Heart right ventricle (tissue), 16 donors: ENCODE results near the gene HSPA5. TPM values are rescaled to one million over a fixed set of nuclear protein-coding genes. Genes with fewer than 3 reads are reported as not detected.

Experiments
- ATAC-seq, 8 donors: fragments of 200-7000 bp; cut with Tn5 transposase; one replicate each; pipeline ENCODE4 v1.9.1; 2020; ENCODE audit warnings: mild to moderate bottlenecking in 8 of 8, moderate library complexity in 8 of 8, moderate number of reproducible peaks in 1 of 8
- DNase-seq, 2 donors: peaks; one replicate each; pipeline ENCODE4 v3.0.0-alpha.2; 2020
- H3K27ac ChIP-seq, 10 donors: fragments of 200-600 bp; sonication (generic) in 2 of 10; one replicate each; pipeline versions ENCODE4 v1.5.0 to v1.8.0; 2020 to 2022; ENCODE audit warnings: mild to moderate bottlenecking in 3 of 10
- H3K27me3 ChIP-seq, 7 donors: fragments of 200-600 bp; one replicate each; pipeline ENCODE4 v1.8.0; 2021 to 2022; ENCODE audit warnings: mild to moderate bottlenecking in 2 of 7
- H3K36me3 ChIP-seq, 9 donors: fragments of 200-600 bp; sonication (generic) in 1 of 9; one replicate each; pipeline versions ENCODE4 v1.5.0 to v1.8.0; 2020 to 2022; ENCODE audit warnings: mild to moderate bottlenecking in 2 of 9
- H3K4me1 ChIP-seq, 9 donors: fragments of 200-600 bp; sonication (generic) in 1 of 9; one replicate each; pipeline versions ENCODE4 v1.5.0 to v1.8.0; 2020 to 2022; ENCODE audit warnings: mild to moderate bottlenecking in 4 of 9
- H3K4me3 ChIP-seq, 10 donors: fragments of 200-600 bp; sonication (generic) in 2 of 10; one replicate each; pipeline versions ENCODE4 v1.5.0 to v1.8.0; 2020 to 2022; ENCODE audit warnings: mild to moderate bottlenecking in 7 of 10, moderate library complexity in 2 of 10
- H3K9me3 ChIP-seq, 11 donors: fragments of 200-600 bp in 10 of 11; sonication (generic) in 2 of 11; one replicate each; pipeline versions ENCODE4 v1.5.0 to v1.8.0; 2013 to 2022; ENCODE audit warnings: mild to moderate bottlenecking in 2 of 11, control low read depth in 1 of 11, moderate library complexity in 1 of 11
- WGBS, 2 donors: extraction: QIAGEN DNeasy Blood & Tissue Kit; methylation state at CpG; one replicate each; pipeline ENCODE4 v1.1.7; 2013; ENCODE audit warnings: inconsistent platforms in 1 of 2; 5-methylcytosine and 5-hydroxymethylcytosine counted together
- intact Hi-C, 10 donors: fragments of 100-400 bp; cut with DNase I; formaldehyde crosslinking; loops; one replicate each; pipeline versions ENCODE4 v1.11.1 to v1.14.2; 2022
- polyA plus RNA-seq, 2 donors: library from polyadenylated mRNA; stranded (reverse); fragments of 200-250 nt; gene quantifications; one replicate each; pipeline ENCODE4 v1.2.3, GENCODE V29; 2013
- total RNA-seq, 10 donors: library from RNA; stranded (reverse); fragmentation: NEBNext Ultra II Directional in 3 of 10; extraction: Animal tissue kit (Norgen Biotek cat#: 25700) in 3 of 10; gene quantifications; one replicate each; pipeline versions ENCODE4 v1.2.1 to v1.2.4, GENCODE V29; 2021 to 2023
- TF ChIP-seq, protein P1 (sequence below), 9 donors: fragments of 200-600 bp; sonication (generic) in 2 of 9; IDR thresholded peaks; one replicate each; pipeline versions ENCODE4 v1.5.0 to v1.8.0; 2021 to 2022; ENCODE audit warnings: antibody characterized with exemption in 9 of 9, mild to moderate bottlenecking in 5 of 9, moderate library complexity in 1 of 9
- donor health status: Arrhythmogenic right ventricular cardiomyopathy.
- donor health status: ischemic (EF 13 %, LVEDD 7.1; RV severe dilation, severe dysfunction).
- donor health status: healthy with polysubstance abuse.
- donor health status: DM: no; HTN: yes; CAD: no.
- donor health status: DM: no; HTN: no; CAD: no.
- donor health status: ischemic (EF 25% LVEDD 6.9; RV normal size, moderate dysfunction).
- donor health status: ischemic (EF 25% LVEDD 5.7; RV mildly dilated, moderate dysfunction).
- donor health status: healthy.
- donor health status: DM: yes; HTN: yes; CAD: no.
- donor health status: Ischemic cardiomyopathy.
- donor health status: ischemic (EF 35%, LVEDD 5.7; RV mildly dilated, moderate dysfunction).
- donor health status: nonischemic (EF 11% LVEDD 7.7; RV severe dilation, severe dysfunction).
- donor health status: DM: yes; HTN: yes; CAD: no.
- donor health status: PGD.
- donor health status: ischemic (EF 29% LVEDD 5.4; RV normal size, mild dysfunction).
- donor health status: nonischemic (EF 23%, LVEDD 6.1; RV moderate dilation, normal function).

The HSPA5 gene
- total and polyA plus RNA-seq, 12 donors: 50.6 to 1,022 (median 234) TPM

- H3K4me1 ChIP-seq: peaks cover 0 to 26% (median 11%) of the 10 kb centered on the region in 9 donors
- H3K36me3 ChIP-seq: peaks cover 0 to 10% (median 0%) of the 10 kb centered on the region in 9 donors
- no peak overlapping the region for H3K27ac ChIP-seq
- TF ChIP-seq, protein P1, sequence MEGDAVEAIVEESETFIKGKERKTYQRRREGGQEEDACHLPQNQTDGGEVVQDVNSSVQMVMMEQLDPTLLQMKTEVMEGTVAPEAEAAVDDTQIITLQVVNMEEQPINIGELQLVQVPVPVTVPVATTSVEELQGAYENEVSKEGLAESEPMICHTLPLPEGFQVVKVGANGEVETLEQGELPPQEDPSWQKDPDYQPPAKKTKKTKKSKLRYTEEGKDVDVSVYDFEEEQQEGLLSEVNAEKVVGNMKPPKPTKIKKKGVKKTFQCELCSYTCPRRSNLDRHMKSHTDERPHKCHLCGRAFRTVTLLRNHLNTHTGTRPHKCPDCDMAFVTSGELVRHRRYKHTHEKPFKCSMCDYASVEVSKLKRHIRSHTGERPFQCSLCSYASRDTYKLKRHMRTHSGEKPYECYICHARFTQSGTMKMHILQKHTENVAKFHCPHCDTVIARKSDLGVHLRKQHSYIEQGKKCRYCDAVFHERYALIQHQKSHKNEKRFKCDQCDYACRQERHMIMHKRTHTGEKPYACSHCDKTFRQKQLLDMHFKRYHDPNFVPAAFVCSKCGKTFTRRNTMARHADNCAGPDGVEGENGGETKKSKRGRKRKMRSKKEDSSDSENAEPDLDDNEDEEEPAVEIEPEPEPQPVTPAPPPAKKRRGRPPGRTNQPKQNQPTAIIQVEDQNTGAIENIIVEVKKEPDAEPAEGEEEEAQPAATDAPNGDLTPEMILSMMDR (IDR thresholded peaks at IDR 0.05): no peak
- H3K4me3 ChIP-seq: no peak overlapping the region
- H3K9me3 ChIP-seq: no peaks in the 10 kb centered on the region
- DNase-seq (no peak), ATAC-seq (no peak)
- H3K27me3 ChIP-seq: no peaks in the 10 kb centered on the region
- intact Hi-C loops: no loop called here
Measured at GRCh38 chr9:125277411-125277810, 36.3 kb upstream of the HSPA5 start.

GRCh38 chr9:125276771-125277170 lies 35.6 kb upstream of the HSPA5 start:
- Histone ChIP-seq H3K27me3 (no peaks in the 10 kb centered on the region), H3K36me3 (peaks cover 0 to 16% (median 0%) of the 10 kb centered on the region in 9 donors), H3K27ac (no peak overlapping the region), H3K9me3 (no peaks in the 10 kb centered on the region), H3K4me1 (peaks cover 0 to 30% (median 11%) of the 10 kb centered on the region in 9 donors), H3K4me3 (no peak overlapping the region)
- DNase-seq (no peak), ATAC-seq (no peak)
- TF ChIP-seq, protein P1 (IDR thresholded peaks at IDR 0.05): no peak
- intact Hi-C loops: no loop called here
- WGBS, 2 donors: 95 to 97% methylated on average over 4 of the region's 4 CpGs

DNA sequence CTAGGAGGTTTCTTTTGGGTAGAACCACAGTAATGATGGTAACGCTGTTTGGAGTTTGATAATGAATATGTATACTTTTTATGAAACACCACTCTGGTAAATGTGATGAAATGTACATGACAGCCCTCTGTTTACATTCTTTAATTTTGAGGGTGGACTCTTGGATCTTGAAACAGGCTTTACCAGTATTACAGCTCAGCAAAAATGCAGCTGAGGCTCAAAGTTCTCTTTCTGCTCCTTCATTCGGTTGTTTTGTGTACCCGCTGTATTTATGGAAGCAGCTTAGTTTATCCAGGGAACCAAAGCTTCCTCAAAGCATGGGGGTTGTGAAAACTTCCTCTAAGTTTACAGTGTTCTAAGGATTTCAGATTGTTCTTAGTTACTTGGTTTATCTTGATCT lies 31.6 kb upstream of the HSPA5 start:
- Histone ChIP-seq H3K4me1 (peaks cover 0 to 48% (median 28%) of the 10 kb centered on the region in 9 donors), H3K9me3 (no peaks in the 10 kb centered on the region), H3K4me3 (no peak overlapping the region), H3K27me3 (no peaks in the 10 kb centered on the region), H3K27ac (peak overlapping the region in 1 of 10 donors; percentile 39), H3K36me3 (peaks cover 0 to 26% (median 0%) of the 10 kb centered on the region in 9 donors)
- WGBS, 2 donors: 69 to 85% methylated on average over 3 of the region's 3 CpGs
- TF ChIP-seq, protein P1 (IDR thresholded peaks at IDR 0.05): no peak
- intact Hi-C loops: no loop called here
- ATAC-seq: peak in 3 of 8 donors; percentile 31 to 49 (median 46)
- DNase-seq: no peak

DNA sequence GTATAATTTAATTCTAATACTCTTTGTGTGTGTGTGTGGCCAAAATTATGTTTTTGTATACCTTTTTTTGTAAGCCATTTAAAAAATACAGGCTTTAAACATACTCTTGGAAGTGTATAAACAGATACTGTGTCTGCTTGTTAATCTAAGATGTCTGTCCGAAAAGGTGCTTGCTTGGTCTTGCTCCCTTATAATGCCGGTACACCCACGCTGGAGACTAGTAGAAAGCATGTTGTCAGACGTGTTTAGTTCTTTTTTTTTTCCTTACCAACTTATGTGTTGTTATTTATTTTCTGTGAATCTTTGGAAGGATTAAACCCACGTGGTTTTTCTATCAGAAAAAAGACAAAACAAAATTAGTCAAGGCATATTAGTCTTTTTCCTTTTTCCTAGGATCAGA lies 29.9 kb upstream of the HSPA5 start:
- Histone ChIP-seq H3K9me3 (no peaks in the 10 kb centered on the region), H3K27ac (no peak overlapping the region), H3K36me3 (peaks cover 0 to 42% (median 0%) of the 10 kb centered on the region in 9 donors), H3K4me1 (peaks cover 0 to 40% (median 23%) of the 10 kb centered on the region in 9 donors), H3K4me3 (no peak overlapping the region), H3K27me3 (no peaks in the 10 kb centered on the region)
- TF ChIP-seq, protein P1 (IDR thresholded peaks at IDR 0.05): no peak
- 78 to 82% methylated on average over 5 of the region's 5 CpGs for WGBS, 2 donors
- ATAC-seq (no peak), DNase-seq (no peak)
- intact Hi-C loops: no loop called here
